GM13976 (cell line): Measurements from ENCODE around the gene CMTM1.

ENCODE experiments used
- DNase-seq: peaks from one replicate; pipeline ENCODE4 v3.0.0; 2012; ENCODE audit warnings: low spot score
- in situ Hi-C: fragments of 300-500 bp; cut with MboI; formaldehyde crosslinking; loops from one replicate; pipeline ENCODE4 v1.12.0; 2022; ENCODE audit warnings: low sequenced_read_pairs, mixed read lengths, inconsistent platforms; ENCODE audit not compliant: unreplicated experiment
- TF ChIP-seq, protein P1 (sequence below): IDR thresholded peaks from 2 replicates; pipeline ENCODE4 v1.5.1; 2012; ENCODE audit warnings: borderline replicate concordance, mild to moderate bottlenecking; ENCODE audit not compliant: insufficient read depth; ENCODE audit errors: extremely low read depth, missing control alignments, control extremely low read depth

Gene CMTM1

GRCh38 chr16:66525396-66526180 is 40.7 kb upstream of the CMTM1 start:
- in situ Hi-C loops: no loop called here
- DNase-seq: no peak
- TF ChIP-seq, protein P1, sequence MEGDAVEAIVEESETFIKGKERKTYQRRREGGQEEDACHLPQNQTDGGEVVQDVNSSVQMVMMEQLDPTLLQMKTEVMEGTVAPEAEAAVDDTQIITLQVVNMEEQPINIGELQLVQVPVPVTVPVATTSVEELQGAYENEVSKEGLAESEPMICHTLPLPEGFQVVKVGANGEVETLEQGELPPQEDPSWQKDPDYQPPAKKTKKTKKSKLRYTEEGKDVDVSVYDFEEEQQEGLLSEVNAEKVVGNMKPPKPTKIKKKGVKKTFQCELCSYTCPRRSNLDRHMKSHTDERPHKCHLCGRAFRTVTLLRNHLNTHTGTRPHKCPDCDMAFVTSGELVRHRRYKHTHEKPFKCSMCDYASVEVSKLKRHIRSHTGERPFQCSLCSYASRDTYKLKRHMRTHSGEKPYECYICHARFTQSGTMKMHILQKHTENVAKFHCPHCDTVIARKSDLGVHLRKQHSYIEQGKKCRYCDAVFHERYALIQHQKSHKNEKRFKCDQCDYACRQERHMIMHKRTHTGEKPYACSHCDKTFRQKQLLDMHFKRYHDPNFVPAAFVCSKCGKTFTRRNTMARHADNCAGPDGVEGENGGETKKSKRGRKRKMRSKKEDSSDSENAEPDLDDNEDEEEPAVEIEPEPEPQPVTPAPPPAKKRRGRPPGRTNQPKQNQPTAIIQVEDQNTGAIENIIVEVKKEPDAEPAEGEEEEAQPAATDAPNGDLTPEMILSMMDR: no peak

DNA sequence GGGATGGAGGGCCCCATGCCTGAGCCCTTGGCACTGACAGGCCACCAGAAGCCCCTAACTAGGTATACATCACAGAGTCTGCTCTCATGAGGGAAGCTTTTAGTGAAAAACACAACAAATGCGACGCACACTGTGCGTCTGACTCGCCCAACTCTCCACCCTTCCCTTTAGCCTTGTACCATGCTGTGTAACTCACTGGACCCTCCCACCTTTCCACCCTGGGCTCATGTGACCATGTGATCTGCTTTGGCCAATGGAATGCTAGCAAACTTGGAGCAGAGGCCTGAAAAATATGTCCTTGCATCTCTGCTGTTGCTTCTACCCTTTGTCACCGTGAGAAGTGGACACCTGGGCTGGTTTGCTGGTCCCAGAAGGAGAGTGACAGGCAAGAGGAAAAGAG is 37.9 kb upstream of the CMTM1 start:
- in situ Hi-C loops: no loop called here
- TF ChIP-seq, protein P1: no peak
- no peak for DNase-seq

DNA sequence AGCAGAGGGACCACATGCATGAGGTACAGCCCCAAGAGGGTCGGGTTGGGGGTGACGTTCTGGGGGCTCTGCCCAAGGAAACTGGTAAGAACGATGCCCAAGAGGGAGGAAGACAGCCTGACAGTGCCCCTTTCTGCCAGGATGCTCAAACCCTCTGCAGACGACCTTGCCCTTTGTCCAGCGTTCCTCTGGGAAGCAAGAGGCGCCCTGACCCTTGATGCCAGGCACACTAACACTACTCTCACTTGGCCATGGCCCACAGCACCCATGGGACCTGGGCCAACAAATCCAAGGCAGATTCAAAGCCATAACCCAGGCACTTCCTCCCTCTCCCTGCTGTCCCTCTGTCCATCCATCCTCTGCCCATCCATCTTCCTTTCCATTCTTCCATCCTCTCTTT is 36.8 kb upstream of the CMTM1 start:
- TF ChIP-seq, protein P1: no peak
- DNase-seq: no peak
- in situ Hi-C loops: no loop called here

GRCh38 chr16:66534376-66534799 is 31.9 kb upstream of the CMTM1 start:
- in situ Hi-C loops: no loop called here
- TF ChIP-seq, protein P1: no peak
- DNase-seq: no peak

GRCh38 chr16:66536525-66536924 is 29.7 kb upstream of the CMTM1 start:
- TF ChIP-seq, protein P1: no peak
- no peak for DNase-seq
- in situ Hi-C loops: no loop called here

GRCh38 chr16:66537236-66537635 is 29.0 kb upstream of the CMTM1 start:
- no peak for DNase-seq
- TF ChIP-seq, protein P1: no peak
- in situ Hi-C loops: no loop called here
